H1 (cell line): ENCODE data around the gene DACT3. TPM values are rescaled to one million over a fixed set of nuclear protein-coding genes. Genes with fewer than 3 reads are reported as not detected.

Experiments
- ASH2L ChIP-seq: fragments of 200-600, 300-600 bp; sonication (generic); IDR thresholded peaks from one replicate; pipeline ENCODE4 v1.7.1; 2017; ENCODE audit warnings: low read length
- BCL11A ChIP-seq, 2 experiments: IDR thresholded peaks; one replicate each; pipeline ENCODE4 v1.6.1; 2011; ENCODE audit warnings: low read depth in 2 of 2, low read length in 2 of 2, mild to moderate bottlenecking in 2 of 2
- CBX5 ChIP-seq: fragments of 300-800, 300-1000 bp; sonication (generic); IDR thresholded peaks from 2 replicates; pipeline ENCODE4 v1.7.1; 2016; ENCODE audit warnings: antibody characterized with exemption, low read length, low read depth
- EZH2 ChIP-seq: fragments of 200-600 bp; sonication (generic); IDR thresholded peaks from 2 replicates; pipeline ENCODE4 v1.7.1; 2012; ENCODE audit warnings: low read depth, mild to moderate bottlenecking, moderate library complexity, low read length, inconsistent platforms; ENCODE audit not compliant: severe bottlenecking
- GABPA ChIP-seq: IDR thresholded peaks from 2 replicates; pipeline ENCODE4 v1.6.1; 2011; ENCODE audit warnings: mild to moderate bottlenecking, low read length, moderate library complexity, borderline replicate concordance; ENCODE audit not compliant: insufficient read depth
- HDAC6 ChIP-seq: IDR thresholded peaks from one replicate; pipeline ENCODE4 v1.7.1; 2012; ENCODE audit warnings: low read depth, mild to moderate bottlenecking, inconsistent platforms, low read length, moderate library complexity
- RXRA ChIP-seq: IDR thresholded peaks from 2 replicates; pipeline ENCODE4 v1.6.1; 2011; ENCODE audit warnings: low read depth, mild to moderate bottlenecking, low read length, moderate library complexity; ENCODE audit not compliant: insufficient read depth
- YY1 ChIP-seq: IDR thresholded peaks from 2 replicates; pipeline ENCODE4 v1.6.1; 2011; ENCODE audit warnings: low read depth, mild to moderate bottlenecking, low read length
- polyA plus RNA-seq, 7 experiments: library from polyadenylated mRNA; depleted of rRNA in 3 of 7; stranded (reverse) in 5 of 7; unstranded in 2 of 7; fragments of >200 nt in 5 of 7; fragments of 200-250 nt in 2 of 7; gene quantifications; 1 replicate in 5 of 7; 2 replicates in 1 of 7; 4 replicates in 1 of 7; pipeline versions ENCODE4 v1.2.1 to v1.2.3, GENCODE V29; 2011 to 2013; ENCODE audit warnings: missing spikeins in 2 of 7, mixed read lengths in 2 of 7
- total RNA-seq: library from RNA; stranded (reverse); fragmentation: NEBNext Ultra II Directional; extraction: Animal tissue kit (Norgen Biotek cat#: 25700); gene quantifications from 2 replicates; pipeline ENCODE4 v1.2.1, GENCODE V29; 2021
- TF ChIP-seq, protein P1 (sequence below): IDR thresholded peaks from 2 replicates; pipeline ENCODE4 v1.6.1; 2011; ENCODE audit warnings: low read length, improper control_type of control experiment

The DACT3 gene
- total and polyA plus RNA-seq, 2 of the 8 experiments (the other 6 are each of a cell fraction or from before 2014, with no cell fraction given): 1.8 to 2.0 TPM

DNA sequence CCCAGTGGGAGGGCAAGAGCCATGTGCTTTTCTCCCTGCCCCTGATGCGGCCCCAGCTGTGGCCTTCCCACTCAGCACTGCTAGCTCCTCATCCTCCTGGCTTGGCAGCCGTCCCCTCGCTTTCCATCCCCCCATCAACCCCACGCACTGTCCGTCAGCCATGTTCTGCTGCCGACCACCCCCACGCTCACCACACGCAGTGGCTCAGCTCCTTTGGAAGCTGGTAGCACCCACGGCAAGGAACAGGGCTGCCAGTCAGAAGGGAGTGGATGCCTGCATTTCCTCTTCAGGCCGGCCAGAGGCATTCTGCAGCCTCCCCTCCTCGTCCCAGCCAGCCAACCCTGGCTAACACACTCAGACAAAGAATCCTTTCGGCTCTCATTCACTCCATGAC lies 53.5 kb downstream of the DACT3 start (continued):
- TF ChIP-seq, protein P1, sequence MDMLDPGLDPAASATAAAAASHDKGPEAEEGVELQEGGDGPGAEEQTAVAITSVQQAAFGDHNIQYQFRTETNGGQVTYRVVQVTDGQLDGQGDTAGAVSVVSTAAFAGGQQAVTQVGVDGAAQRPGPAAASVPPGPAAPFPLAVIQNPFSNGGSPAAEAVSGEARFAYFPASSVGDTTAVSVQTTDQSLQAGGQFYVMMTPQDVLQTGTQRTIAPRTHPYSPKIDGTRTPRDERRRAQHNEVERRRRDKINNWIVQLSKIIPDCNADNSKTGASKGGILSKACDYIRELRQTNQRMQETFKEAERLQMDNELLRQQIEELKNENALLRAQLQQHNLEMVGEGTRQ: no peak
- TF ChIP-seq CBX5 (no peak), GABPA (no peak), ASH2L (no peak), BCL11A (IDR thresholded peaks at IDR 0.05; ENCODE audit: low read depth in 2 of 2, low read length in 2 of 2) (no peak), HDAC6 (no peak), YY1 (no peak), EZH2 (no peak), RXRA (no peak)
- TF ChIP-seq, all 59 proteins: peak for 0
